Adrenal gland (tissue), 12 donors: ENCODE measurements around the gene HDAC4. TPM values are rescaled to one million over a fixed set of nuclear protein-coding genes. Genes with fewer than 3 reads are reported as not detected.
A peak's percentile ranks its signal among the peaks of the same experiment; 100 is the strongest.

Source experiments
- DNase-seq, 7 donors: peaks; one replicate each; pipeline ENCODE4 v3.0.0-alpha.2; 2019 to 2020
- H3K27ac ChIP-seq, 5 donors: fragments of 200-600 bp; sonication (generic) in 4 of 5; 1 replicate in 3 of 5; 2 replicates in 2 of 5; pipeline versions ENCODE4 v1.5.1 to v1.8.0; 2016 to 2020; ENCODE audit warnings: mild to moderate bottlenecking in 1 of 5
- H3K27me3 ChIP-seq: fragments of 200-600 bp; 2 replicates; pipeline ENCODE4 v1.8.0; 2021
- H3K36me3 ChIP-seq, 2 donors: fragments of 200-600 bp; replicated peaks in 1 of 2; 1 replicate in 1 of 2; 2 replicates in 1 of 2; pipeline versions ENCODE4 v1.5.1 to v1.8.0; 2018 to 2022
- H3K4me1 ChIP-seq, 2 donors: fragments of 200-600 bp; replicated peaks in 1 of 2; 1 replicate in 1 of 2; 2 replicates in 1 of 2; pipeline versions ENCODE4 v1.5.1 to v1.8.0; 2018 to 2021
- H3K4me3 ChIP-seq, 4 donors: fragments of 200-600 bp; sonication (generic) in 3 of 4; one replicate each; pipeline ENCODE4 v1.5.1; 2016 to 2018
- H3K9me3 ChIP-seq, 3 donors: fragments of 200-600 bp; sonication (generic) in 1 of 3; replicated peaks in 1 of 3; 1 replicate in 2 of 3; 2 replicates in 1 of 3; pipeline versions ENCODE4 v1.5.1 to v1.8.0; 2016 to 2021
- CTCF ChIP-seq, 6 experiments: fragments of 450-650 bp in 4 of 6; fragments of 200-600 bp in 2 of 6; sonication (generic) in 1 of 6; IDR thresholded peaks; 1 replicate in 5 of 6; 2 replicates in 1 of 6; pipeline versions ENCODE4 v1.5.1 to v1.8.0; 2016 to 2021; ENCODE audit warnings: antibody characterized with exemption in 6 of 6, mild to moderate bottlenecking in 2 of 6, moderate library complexity in 1 of 6
- POLR2A ChIP-seq, 2 donors: fragments of 450-650 bp; IDR thresholded peaks; one replicate each; pipeline ENCODE4 v1.6.1; 2017; ENCODE audit warnings: antibody characterized with exemption in 2 of 2, mild to moderate bottlenecking in 2 of 2, moderate library complexity in 1 of 2
- WGBS, 4 donors: extraction: QIAGEN DNeasy Blood & Tissue Kit in 2 of 4; methylation state at CpG; one replicate each; pipeline versions ENCODE4 v1.1.5 to v1.1.7; 2013 to 2017; 5-methylcytosine and 5-hydroxymethylcytosine counted together
- intact Hi-C, 2 donors: fragments of 100-400 bp; cut with DNase I; formaldehyde crosslinking; loops; one replicate each; pipeline versions ENCODE4 v1.14.1 to v1.15.0; 2022 to 2023
- polyA plus RNA-seq, 3 donors: library from polyadenylated mRNA; stranded (reverse); fragments of 200-250 nt in 2 of 3; fragments of 350-450 nt in 1 of 3; fragmentation: Illumina TruSeq in 1 of 3; extraction: RNeasy Lipid Tissue Mini Kit (QIAGEN cat#74804) in 1 of 3; gene quantifications; one replicate each; pipeline ENCODE4 v1.2.3, GENCODE V29; 2013 to 2014
- total RNA-seq, 9 donors: library from RNA; depleted of rRNA in 4 of 9; stranded (reverse); fragments of >200 nt in 4 of 9; fragments of 120-200 nt in 1 of 9; fragmentation: NEBNext Ultra II Directional in 1 of 9; extraction: Animal tissue kit (Norgen Biotek cat#: 25700) in 1 of 9; gene quantifications; one replicate each; pipeline versions ENCODE4 v1.1.0 to v1.2.4, GENCODE V29; 2013 to 2023
- donor health status: healthy with polysubstance abuse.
- donor health status: Bipolar disorder and iron deficiency.
- donor health status: DM: yes; HTN: yes; CAD: no.
- donor health status: DM: no; HTN: no; CAD: no.
- donor health status: DM: no; HTN: no; CAD: no.
- donor health status: DM: yes; HTN: yes; CAD: no.

HDAC4 gene
- total and polyA plus RNA-seq, 12 donors = 8.3 to 88.9 (median 28.7) TPM

- Histone ChIP-seq H3K27me3 (no peaks in the 10 kb centered on the region), H3K36me3 (peaks cover 0 to 17% of the 10 kb centered on the region in 2 donors), H3K4me1 (peaks cover 0 to 4% of the 10 kb centered on the region in 2 donors), H3K9me3 (no peaks in the 10 kb centered on the region), H3K4me3 (no peak overlapping the region), H3K27ac (no peak overlapping the region)
- no peak for DNase-seq
- 76 to 95% (median 93%) methylated on average over 15 to 20 of the region's 20 CpGs for WGBS, 4 donors
- no peak for TF ChIP-seq POLR2A (IDR thresholded peaks at IDR 0.05)
- no peak for TF ChIP-seq CTCF (IDR thresholded peaks at IDR 0.05)
- intact Hi-C loops = no loop called here
Observed at GRCh38 chr2:239095460-239096081, 305.2 kb downstream of the HDAC4 start.

DNA sequence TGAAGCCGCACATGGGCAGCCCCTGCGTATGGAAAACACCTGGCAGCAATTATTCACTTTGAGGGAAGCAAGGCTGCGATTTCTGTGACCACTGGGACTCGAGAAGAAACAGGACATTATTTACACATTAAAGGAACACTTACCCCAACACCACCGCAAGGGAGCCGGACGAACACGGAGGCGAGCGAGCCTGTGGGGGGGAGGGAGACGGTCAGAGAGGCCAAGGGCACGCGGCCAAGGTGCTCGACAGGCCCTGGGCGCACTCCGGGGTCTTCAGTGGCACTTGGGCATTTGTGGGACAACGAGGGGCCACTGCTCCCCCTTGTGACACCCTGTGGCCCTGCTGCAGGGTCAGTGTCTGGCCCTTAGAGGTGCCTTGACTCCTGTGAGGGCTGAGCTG is 306.0 kb downstream of the HDAC4 start:
- H3K27me3 ChIP-seq = no peaks in the 10 kb centered on the region
- no peaks in the 10 kb centered on the region for H3K9me3 ChIP-seq
- H3K27ac ChIP-seq = no peak overlapping the region
- H3K36me3 ChIP-seq = peaks cover 0 to 11% of the 10 kb centered on the region in 2 donors
- H3K4me1 ChIP-seq = peaks cover 0 to 4% of the 10 kb centered on the region in 2 donors
- TF ChIP-seq POLR2A (IDR thresholded peaks at IDR 0.05) = no peak
- no peak for TF ChIP-seq CTCF (IDR thresholded peaks at IDR 0.05)
- H3K4me3 ChIP-seq = no peak overlapping the region
- intact Hi-C loops = no loop called here
- 81 to 92% (median 89%) methylated on average over 11 to 17 of the region's 17 CpGs for WGBS, 4 donors
- no peak for DNase-seq

DNA sequence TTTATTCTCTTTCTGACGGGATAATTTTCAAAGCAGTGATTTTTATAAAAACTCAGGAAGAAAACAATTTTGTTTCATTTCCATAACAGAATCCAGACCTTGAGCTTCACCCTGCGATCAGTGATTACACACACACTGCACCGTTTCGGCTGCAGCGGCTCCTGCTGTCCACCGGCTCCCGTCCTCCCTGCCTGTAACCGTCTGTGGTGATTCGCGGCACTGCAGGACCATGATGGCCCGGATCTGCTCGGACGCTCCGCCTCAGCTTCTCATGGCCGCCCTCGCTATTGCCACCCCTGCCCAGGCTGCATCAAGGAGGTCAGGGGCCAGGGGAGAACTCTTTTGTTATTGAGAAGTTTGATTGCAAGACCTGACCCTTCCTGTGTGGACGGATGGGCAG is 306.9 kb downstream of the HDAC4 start:
- Histone ChIP-seq H3K27ac (no peak overlapping the region), H3K36me3 (peaks cover 0 to 5% of the 10 kb centered on the region in 2 donors), H3K4me3 (no peak overlapping the region), H3K27me3 (no peaks in the 10 kb centered on the region), H3K9me3 (no peaks in the 10 kb centered on the region), H3K4me1 (peaks cover 0 to 4% of the 10 kb centered on the region in 2 donors)
- DNase-seq = peak in 5 of 7 donors; percentile 35 to 86 (median 54)
- WGBS, 4 donors = 59 to 85% (median 72%) methylated on average over 17 of the region's 17 CpGs
- no peak for TF ChIP-seq POLR2A (IDR thresholded peaks at IDR 0.05)
- TF ChIP-seq CTCF (IDR thresholded peaks at IDR 0.05) = peak in 4 of 6 experiments; percentile 7 to 64 (median 26)
- intact Hi-C loops = no loop called here

- intact Hi-C loops = no loop called here
- no peaks in the 10 kb centered on the region for H3K9me3 ChIP-seq
- TF ChIP-seq POLR2A (IDR thresholded peaks at IDR 0.05) (no peak), CTCF (IDR thresholded peaks at IDR 0.05) (no peak)
- peaks cover 0 to 4% of the 10 kb centered on the region in 2 donors for H3K4me1 ChIP-seq
- H3K27ac ChIP-seq = no peak overlapping the region
- WGBS, 4 donors = 66 to 85% (median 79%) methylated on average over 7 of the region's 7 CpGs
- DNase-seq = no peak
- H3K4me3 ChIP-seq = no peak overlapping the region
- no peaks in the 10 kb centered on the region for H3K27me3 ChIP-seq
- H3K36me3 ChIP-seq = peaks cover 0 to 9% of the 10 kb centered on the region in 2 donors
Observed at GRCh38 chr2:239093542-239093941, 307.3 kb downstream of the HDAC4 start.
